ENCODE data around the gene GNE.
"Not testable (repeated sequence)": the region's sequence is repeated elsewhere in the genome, so short reads cannot be mapped to it uniquely, and the experiment has no call there.

- not testable (repeated sequence) for TF ChIP-seq POLR2A (IDR thresholded peaks at IDR 0.05)
- TF ChIP-seq, protein P1, sequence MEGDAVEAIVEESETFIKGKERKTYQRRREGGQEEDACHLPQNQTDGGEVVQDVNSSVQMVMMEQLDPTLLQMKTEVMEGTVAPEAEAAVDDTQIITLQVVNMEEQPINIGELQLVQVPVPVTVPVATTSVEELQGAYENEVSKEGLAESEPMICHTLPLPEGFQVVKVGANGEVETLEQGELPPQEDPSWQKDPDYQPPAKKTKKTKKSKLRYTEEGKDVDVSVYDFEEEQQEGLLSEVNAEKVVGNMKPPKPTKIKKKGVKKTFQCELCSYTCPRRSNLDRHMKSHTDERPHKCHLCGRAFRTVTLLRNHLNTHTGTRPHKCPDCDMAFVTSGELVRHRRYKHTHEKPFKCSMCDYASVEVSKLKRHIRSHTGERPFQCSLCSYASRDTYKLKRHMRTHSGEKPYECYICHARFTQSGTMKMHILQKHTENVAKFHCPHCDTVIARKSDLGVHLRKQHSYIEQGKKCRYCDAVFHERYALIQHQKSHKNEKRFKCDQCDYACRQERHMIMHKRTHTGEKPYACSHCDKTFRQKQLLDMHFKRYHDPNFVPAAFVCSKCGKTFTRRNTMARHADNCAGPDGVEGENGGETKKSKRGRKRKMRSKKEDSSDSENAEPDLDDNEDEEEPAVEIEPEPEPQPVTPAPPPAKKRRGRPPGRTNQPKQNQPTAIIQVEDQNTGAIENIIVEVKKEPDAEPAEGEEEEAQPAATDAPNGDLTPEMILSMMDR (IDR thresholded peaks at IDR 0.05): not testable (repeated sequence)
These were observed 36.7 kb upstream of the GNE start for GRCh38 chr9:36294996-36295395.

Data from lower leg skin (tissue), 3 donors.